BJ (cell line): ENCODE measurements around the gene FAM170B. TPM values are rescaled to one million over a fixed set of nuclear protein-coding genes. Genes with fewer than 3 reads are reported as not detected.
A peak's percentile ranks its signal among the peaks of the same experiment; 100 is the strongest.

ENCODE experiments used
- CTCF ChIA-PET: fragments of 350-600 bp; formaldehyde crosslinking; extraction: SDS; loops from one replicate; lab custom pipeline; 2021; ENCODE audit warnings: antibody characterized with exemption, inconsistent platforms; lab: Yijun Ruan, JAX
- POLR2A ChIA-PET: fragments of 300-600 bp; sonication (Branson Sonifier 250); formaldehyde crosslinking; extraction: SDS; loops from one replicate; lab custom pipeline; 2021; ENCODE audit warnings: antibody characterized with exemption; lab: Charles Lee
- DNase-seq: peaks from one replicate; pipeline ENCODE4 v3.0.0-alpha.2; 2011; ENCODE audit warnings: low read depth
- H3K27me3 ChIP-seq: 2 replicates; pipeline ENCODE4 v1.6.0; 2011; ENCODE audit warnings: low read length; ENCODE audit not compliant: control insufficient read depth, insufficient read depth
- H3K36me3 ChIP-seq: 2 replicates; pipeline ENCODE4 v1.5.1; 2011; ENCODE audit warnings: low read length; ENCODE audit not compliant: control insufficient read depth, insufficient read depth
- H3K4me3 ChIP-seq: 2 replicates; pipeline ENCODE4 v1.5.1; 2011; ENCODE audit warnings: low read depth, mild to moderate bottlenecking, control low read depth, low read length
- CTCF ChIP-seq: IDR thresholded peaks from 2 replicates; pipeline ENCODE4 v1.5.1; 2011; ENCODE audit warnings: low read depth, mild to moderate bottlenecking, control low read depth, inconsistent platforms, low read length, moderate library complexity; ENCODE audit not compliant: insufficient read depth
- polyA plus RNA-seq: library from polyadenylated mRNA; depleted of rRNA; stranded (reverse); fragments of >200 nt; gene quantifications from 2 replicates; pipeline ENCODE4 v1.2.3, GENCODE V29; 2011

Gene FAM170B
- polyA plus RNA-seq, 1 experiment, result not detected

GRCh38 chr10:49118430-49119074 lies 15.3 kb downstream of the FAM170B start:
- POLR2A ChIA-PET, result no interaction called here
- Histone ChIP-seq H3K36me3 (no peaks in the 10 kb centered on the region), H3K4me3 (no peak overlapping the region), H3K27me3 (no peaks in the 10 kb centered on the region; the same call in 1 of the 2 replicates)
- DNase-seq, result no peak
- CTCF ChIA-PET, result interaction anchor here (0.8 to 1.2 kb wide), 3 partner anchors 8 to 43 kb away, joined by 3 to 4 read pairs (median 4); no protein-coding TSS in a partner anchor
- no peak for TF ChIP-seq CTCF

DNA sequence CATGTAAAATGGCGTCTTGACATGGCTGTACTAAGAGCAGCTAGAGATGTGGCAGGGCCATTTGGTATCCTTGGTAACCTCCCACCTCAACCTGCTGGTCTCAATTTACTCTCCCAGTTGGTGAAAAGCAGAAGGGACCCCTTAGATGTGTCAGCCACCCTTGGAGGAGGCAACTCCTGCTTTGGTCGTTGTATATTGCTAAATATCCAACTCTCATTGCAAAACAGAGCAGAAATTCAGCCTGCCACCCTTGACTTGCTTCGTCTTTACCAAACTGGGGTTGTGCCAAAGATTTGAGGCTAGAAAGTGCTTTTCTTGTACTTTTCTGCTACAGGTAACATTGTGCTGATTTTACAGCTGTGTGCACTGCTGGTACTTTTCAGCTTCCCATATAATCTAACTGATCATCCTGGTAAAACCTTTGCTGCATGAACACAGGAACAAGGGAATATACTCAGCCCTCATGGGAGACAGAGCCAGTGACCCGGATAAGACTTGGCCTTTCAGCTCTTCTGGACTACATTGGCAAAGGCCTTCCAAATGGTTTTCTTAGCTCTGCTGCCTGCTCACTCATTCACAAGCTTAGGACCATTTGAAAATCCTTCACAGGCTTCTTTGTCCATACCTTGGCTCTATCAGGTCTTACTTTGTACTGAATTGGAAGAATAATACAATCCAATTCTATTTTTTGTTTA lies 16.3 kb downstream of the FAM170B start:
- Histone ChIP-seq H3K4me3 (no peak overlapping the region), H3K27me3 (no peaks in the 10 kb centered on the region; the same call in 1 of the 2 replicates), H3K36me3 (no peaks in the 10 kb centered on the region)
- no peak for TF ChIP-seq CTCF
- POLR2A ChIA-PET, result no interaction called here
- no peak for DNase-seq
- CTCF ChIA-PET, result no interaction called here

DNA sequence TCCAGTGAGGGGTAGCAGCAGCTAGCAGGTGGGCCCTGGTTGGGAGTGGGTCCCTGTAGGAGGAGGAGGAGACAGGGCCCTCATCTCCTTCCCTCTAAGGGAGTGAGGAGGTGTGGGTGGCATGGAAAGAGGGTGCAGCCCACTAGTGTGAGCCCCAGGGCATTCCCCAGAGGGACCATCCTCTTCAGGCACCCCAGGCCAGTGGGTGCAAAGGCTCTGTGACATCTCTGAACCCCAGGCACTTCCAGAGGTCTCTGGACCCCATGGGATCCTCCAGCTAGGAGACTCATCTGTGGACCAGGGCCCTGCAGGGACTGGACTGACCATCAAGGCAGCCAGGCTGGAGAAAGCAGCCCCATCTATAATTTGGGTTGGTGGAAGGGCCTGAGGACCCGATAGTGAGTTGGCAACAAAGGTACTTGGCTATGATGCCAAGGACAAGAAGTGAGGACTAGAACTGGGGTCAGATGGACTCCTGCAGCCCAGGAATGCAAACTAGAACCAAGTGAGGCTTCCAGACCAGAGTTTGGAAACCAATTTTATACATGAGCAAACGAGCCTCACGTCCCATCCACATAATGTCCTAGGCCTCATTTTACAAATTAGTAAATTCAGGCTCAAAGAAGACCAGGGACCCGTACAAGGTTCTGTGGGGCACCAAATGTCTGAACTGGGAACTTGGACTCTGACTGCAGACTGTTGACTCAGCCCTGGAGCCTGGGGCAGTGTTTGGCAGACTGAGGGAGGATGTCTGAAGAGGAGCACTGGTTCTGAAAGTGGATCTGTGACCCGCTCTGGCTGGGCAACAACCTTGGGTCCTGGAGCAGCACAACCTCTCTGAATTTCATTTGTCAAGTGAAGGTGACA lies 17.1 kb downstream of the FAM170B start:
- no peaks in the 10 kb centered on the region for H3K36me3 ChIP-seq
- ChIA-PET CTCF (interaction anchor here (0.7 kb wide), 1 partner anchor 11 kb away, joined by 3 read pairs; no protein-coding TSS in a partner anchor), POLR2A (no interaction called here)
- no peaks in the 10 kb centered on the region; the same call in 1 of the 2 replicates for H3K27me3 ChIP-seq
- DNase-seq, result no peak
- H3K4me3 ChIP-seq, result no peak overlapping the region
- no peak for TF ChIP-seq CTCF

- Histone ChIP-seq H3K27me3 (no peaks in the 10 kb centered on the region; the same call in 1 of the 2 replicates), H3K36me3 (no peaks in the 10 kb centered on the region; the same call in none of the 2 replicates), H3K4me3 (peak overlapping the region; percentile 59)
- TF ChIP-seq CTCF, result no peak
- ChIA-PET POLR2A (no interaction called here), CTCF (interaction anchor here (0.7 kb wide), 1 partner anchor 10 kb away, joined by 3 read pairs; no protein-coding TSS in a partner anchor)
- no peak for DNase-seq
These were observed 17.9 kb downstream of the FAM170B start for GRCh38 chr10:49115796-49116508.
